Measurements from ENCODE around the gene TRPV4.
"Not testable (repeated sequence)": the region's sequence is repeated elsewhere in the genome, so short reads cannot be mapped to it uniquely, and the experiment has no call there.

Gene TRPV4

DNA sequence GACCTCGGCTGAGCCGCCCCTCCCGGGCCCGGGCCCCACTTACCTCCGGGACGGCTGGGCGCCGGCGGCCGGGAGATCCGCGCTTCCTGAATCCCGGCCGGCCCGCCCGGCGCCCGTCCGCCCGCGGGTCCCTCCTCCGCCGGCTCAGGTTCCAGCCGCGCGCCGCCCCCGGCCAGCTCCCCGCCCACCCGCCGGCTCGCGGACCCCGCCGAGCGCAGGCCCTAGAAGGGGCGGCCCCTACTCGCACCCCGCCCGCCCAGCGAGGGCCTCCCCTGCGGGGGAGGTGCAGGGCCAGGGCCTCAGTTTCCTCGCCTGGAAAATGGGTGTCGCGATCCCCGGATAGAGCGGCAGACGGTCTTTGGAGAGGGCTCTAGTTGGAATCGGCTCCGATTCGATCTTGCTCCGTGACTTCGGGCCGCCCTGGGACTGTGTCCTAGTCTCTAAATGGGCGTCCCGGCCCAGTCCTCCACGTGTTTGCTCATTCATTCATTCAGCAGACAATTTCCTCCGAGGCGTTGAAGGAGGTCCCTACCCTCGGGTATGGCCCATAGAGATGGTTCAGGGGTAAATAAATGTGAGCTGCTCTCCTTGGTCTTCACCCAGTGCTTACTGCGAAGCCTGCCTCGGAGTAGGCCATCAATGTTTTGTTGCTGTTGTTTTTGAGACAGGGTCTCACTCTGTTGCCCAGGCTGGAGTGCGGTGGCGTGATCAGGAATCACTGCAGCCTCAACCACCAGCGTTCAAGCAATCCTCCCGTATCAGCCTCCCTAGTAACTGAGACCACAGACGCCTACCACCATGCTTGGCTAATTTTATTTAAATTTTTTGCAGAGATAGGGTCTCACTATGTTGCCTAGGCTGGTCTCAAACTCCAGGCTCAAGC, at the start of gene TRPV4:
Gene TRPV4, minus strand, starts transcription at position 92 of the 883 bp plus-strand sequence. CDS start 18,602 bp downstream, outside the sequence.
- no peak for DNase-seq

DNA sequence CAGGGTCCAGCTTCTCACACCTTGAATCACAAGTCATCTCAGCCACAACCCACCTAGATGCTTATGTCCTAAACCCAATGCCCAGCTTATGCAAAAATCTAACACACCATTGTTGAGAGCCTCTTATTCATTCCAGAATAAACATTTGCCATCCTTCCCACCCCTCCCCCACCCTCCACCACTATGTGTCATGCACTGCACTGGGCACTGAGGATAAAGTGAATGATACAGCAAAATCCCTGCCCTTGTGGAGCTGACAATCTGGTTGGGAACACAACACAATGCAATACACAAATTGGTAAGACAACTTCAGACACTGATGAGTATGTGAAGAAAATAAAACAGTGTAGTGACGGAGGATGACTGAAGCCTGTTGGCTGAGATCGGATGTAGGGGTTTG, 48.6 kb upstream of the TRPV4 start:
- no peak for DNase-seq

DNA sequence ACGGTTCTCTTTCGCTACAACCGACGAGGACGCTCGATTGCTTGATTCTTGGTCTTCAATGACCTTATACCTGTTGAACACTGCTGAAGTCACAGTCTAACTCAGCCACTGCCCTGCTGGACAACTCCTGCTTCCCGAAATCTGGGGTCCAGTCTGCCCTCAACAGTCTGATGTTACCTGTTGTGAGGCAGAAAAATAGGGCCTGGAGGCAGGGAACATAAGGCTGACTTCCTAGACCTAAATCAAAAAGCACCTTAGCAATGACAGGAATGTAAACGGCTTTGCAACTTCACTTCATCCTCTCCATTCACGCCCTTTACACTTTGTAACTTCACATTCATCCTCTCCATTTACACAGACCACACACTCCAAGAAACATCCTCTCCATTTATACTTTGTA, 47.7 kb upstream of the TRPV4 start:
- DNase-seq = no peak

DNA sequence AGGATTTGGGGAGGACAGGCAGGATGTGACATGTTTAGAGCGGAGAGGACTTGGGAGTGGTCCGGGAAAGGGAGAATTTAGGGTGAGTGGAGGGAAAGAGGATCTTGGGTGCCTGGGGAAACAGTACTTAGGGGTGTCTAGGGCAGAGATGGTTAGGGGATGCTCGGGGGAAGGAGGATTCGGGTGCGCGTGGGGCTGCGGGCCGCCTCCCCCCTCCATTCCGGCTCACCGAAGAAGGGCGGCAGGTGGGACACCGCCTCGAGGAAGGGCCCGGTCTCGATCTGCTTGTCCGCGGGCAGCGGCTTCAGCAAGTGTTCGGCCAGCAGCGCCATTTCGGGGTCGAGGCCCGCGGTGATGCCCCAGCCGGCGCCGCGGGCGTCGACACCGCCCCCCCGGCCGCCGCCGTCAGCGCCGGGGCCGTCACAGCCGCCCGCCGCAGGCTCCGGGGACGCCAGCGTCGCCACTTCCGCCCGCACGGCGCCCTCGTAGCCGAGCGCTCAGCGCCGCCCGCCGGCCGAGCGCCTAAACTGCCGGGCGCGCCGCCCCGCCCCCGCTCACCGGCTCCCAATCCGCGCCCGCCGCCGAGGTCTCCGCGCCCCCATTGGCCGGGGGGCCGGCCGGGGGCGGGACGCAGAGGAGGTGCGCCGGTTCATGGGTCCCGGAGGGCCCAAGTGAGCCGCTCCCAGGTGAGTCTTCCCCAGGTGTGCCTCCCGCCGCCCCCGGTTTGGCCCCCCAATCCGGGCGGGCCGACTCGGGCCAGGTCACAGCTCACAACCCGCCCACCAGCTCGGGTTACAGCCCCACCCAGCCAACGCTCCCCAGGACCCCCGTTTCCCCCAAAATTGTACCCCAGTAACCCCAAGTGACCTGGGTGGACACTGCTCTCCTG, 47.1 kb upstream of the TRPV4 start, which contains the start of gene GLTP:
Gene GLTP, minus strand, starts transcription at position 499 of the 889 bp plus-strand sequence. Its CDS starts 167 bp downstream, at position 332.
- peak; percentile 84 for DNase-seq

DNA sequence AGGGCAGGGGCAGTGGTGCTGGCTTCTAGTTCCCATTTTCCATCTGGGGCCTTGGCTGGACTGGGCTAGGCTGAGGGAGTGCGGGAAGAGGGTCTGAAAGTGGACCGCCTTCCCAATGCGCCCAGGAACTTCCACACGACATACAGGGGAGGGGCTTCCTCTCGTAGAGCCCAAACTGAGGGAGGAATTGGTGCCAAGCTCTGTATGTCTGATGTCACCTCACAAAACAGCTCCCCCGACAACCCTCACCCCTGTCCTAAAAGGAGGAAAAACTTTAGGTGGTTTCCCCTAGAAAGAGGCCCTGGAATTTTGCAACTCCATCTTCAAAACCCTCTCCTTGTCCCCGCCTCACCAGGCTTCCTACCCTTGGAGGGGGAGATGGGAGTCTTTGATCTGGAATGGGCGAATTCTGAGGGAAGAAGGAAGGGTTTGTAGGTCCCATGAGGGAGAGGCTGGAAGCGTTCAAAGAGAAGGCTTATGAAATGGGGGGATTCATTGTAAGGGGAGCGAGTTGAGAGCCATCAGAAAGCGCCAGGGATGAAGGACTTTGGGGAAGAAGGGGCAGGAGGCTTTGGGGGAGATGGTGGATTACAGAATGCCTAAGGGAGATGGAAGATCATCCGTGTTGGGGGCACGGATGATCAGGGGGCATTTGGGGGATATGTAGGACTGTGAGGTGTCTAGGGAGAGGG, 46.3 kb upstream of the TRPV4 start:
- DNase-seq = no peak

DNA sequence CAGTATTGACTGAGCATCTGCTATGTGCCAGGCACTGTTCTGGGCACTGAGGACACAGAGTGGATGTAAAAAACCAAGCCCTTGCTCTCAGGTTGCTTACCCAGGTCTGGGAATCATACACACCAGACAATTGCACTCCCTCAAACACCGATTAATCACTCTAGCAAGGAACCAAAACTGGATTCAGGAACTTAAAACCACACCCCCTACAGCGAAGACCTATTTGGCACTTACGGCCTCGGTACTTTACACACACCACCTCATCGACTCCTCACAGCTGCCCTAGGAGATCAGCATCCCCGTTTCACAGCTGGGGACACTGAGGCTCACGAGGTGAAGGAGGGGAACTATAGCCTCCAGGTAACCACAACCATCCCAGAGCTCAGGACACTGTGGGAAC, 45.6 kb upstream of the TRPV4 start:
- DNase-seq = no peak

DNA sequence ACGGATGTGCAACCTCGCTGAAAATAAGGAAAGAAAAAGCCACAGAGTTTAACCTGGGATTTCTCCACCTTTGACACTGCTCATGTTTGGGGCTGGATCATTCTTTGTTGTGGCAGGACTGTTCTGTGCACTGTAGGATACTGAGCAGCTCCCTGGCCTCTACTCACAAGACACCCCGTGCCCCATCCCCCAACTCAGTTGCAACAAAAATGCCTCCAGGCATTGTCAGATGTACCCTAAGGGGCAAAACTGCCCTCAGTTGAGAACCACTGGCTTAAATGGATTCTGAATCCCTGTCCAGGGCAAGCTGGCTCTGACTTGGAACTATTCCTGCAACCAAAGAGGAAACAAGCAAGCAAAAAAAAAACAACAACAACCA, 45.0 kb upstream of the TRPV4 start:
- DNase-seq = no peak

DNA sequence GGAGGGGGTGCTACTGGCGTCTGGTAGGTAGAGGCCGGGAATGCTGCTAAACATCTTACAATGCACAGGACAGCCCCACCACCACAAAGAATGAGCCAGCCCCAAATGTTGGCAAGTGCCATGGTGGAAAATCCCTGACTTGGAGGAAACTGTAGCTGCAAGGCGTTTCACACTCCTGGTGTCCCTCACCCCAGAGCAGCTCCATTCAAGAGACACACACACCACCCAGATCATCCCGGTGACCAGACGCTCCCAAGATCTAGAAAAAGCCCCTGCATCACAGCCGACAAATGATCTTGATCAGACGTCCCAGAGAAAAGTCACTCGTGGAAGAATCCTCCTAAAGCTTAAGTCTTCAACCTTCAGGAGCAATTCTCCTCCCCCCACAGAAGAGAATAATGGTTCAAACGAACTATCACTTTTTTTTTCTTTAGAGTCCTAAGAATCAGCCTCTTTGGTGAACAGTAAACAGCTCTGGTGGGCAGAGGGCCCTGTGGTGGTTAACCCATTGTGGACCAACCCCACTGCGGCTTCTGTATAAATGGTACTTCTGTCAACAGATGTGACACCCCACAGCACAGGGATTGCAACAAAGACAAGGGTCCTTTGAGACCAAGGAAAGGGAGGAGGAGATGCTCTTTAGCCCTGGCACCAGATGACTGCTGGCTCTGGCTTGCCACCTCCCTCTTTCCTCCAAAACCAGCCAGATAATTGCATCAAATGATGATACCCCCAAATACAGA, 44.5 kb upstream of the TRPV4 start:
- DNase-seq = no peak

DNA sequence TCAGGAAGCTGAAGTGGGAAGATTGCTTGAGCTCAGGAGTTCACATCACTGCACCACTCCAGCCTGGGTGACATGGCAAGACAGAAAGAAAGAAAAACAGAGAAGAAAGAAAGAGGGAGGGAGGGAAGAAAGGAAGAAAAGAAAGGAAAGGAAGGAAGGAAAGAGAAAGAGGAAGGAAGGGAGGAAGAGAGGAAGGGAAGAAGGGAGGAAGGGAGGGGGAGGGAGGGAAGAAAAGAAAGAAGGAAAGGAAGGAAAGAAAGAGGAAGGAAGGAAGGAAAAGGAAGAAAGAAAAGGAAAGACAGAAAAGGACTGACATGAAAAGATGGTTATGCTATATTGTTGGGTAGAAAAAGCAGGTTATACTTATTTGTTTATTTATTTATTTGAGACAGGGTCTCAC, 43.2 kb upstream of the TRPV4 start:
- DNase-seq = no peak

DNA sequence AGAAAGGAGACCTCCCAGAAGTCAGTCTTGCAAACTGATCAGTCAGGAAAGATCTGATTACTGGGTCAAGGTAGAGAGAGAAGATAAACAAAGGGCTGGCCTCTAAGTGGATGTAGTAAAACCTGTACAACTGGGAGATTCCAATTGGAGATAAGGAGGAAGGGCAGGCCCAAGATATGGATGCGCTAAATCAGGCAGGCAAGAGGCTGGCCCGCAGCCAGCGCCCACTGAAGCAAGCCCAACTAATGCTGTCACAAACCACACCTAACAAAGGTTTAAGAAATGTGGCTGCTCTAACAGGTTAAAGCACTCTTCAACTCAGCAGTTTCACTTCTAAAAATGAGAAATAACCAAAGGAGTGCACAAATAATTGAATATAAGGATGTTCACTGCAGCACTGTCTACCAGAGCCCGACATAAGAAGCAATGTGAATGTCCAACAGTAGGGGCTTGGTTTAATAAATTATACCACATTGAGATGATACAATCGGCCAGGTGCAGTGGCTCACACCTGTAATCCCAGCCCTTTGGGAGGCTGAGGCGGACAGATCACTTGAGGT, 42.5 kb upstream of the TRPV4 start:
- no peak for DNase-seq

DNA sequence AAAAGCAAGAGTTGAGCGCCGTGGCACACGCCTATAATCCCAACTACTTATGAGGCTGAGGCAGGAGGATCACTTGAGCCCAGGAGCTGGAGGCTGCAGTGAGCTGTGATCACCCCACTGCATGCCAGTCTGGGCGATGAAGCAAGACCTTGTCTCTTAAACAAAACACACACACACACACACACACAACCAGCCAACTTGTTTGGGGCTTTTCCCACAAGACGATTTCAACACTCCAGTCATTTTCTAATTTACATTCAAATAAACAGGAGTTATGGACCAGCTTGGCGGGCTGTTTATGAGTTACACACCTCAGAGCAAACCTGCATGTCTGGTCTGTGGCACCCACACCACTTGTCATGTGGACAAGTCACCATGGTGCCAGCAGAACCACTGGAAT, 40.5 kb upstream of the TRPV4 start:
- no peak for DNase-seq

DNA sequence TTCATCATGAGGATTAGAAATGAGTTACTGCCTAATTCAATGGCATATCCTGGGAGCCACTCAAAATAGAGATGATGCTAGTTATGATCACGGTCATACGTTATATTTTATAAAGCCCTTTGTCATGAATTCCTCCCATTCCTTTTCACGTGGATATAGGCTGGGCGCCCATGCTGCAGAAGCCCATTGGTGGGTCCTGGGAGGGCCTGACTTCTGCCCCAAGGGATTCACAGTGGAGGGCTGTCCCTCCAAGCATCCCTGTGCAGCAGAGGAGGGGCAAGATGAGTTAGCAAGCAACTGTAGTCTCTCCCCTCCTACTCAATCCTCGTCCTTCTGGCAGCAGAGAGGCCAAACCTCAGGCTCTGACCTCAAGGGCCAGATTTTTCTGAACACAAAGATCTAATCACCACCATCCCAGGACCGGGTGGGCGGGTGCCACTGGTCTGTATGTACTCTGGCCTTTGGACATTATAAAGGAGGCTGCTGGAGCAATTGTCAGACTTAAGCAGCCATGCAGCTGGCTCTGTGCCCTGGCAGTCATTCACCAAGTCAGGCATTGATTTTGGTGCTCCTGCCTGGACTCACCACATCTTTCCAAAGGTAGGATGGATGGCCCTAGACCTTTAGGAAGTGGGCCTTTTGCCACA, 38.6 kb upstream of the TRPV4 start:
- no peak for DNase-seq

DNA sequence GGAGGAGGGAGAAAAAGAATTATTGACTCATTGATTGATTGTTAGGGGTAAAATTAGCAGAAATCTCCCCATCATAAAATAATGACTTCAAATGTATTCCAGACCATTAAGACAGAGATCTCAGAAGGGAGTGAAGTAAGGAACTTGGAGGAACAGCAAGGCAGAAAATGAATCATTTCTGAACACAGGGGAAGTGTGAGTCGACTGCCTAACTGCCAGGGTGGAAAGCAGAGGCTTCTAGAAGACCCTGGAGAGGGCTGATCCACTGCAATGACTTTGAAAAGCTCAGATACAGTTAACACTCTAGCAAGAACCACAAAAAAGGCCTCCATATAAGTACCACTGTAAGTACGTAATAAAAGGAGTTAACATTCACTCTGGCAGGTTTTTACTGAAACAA, 37.5 kb upstream of the TRPV4 start:
- DNase-seq = no peak

DNA sequence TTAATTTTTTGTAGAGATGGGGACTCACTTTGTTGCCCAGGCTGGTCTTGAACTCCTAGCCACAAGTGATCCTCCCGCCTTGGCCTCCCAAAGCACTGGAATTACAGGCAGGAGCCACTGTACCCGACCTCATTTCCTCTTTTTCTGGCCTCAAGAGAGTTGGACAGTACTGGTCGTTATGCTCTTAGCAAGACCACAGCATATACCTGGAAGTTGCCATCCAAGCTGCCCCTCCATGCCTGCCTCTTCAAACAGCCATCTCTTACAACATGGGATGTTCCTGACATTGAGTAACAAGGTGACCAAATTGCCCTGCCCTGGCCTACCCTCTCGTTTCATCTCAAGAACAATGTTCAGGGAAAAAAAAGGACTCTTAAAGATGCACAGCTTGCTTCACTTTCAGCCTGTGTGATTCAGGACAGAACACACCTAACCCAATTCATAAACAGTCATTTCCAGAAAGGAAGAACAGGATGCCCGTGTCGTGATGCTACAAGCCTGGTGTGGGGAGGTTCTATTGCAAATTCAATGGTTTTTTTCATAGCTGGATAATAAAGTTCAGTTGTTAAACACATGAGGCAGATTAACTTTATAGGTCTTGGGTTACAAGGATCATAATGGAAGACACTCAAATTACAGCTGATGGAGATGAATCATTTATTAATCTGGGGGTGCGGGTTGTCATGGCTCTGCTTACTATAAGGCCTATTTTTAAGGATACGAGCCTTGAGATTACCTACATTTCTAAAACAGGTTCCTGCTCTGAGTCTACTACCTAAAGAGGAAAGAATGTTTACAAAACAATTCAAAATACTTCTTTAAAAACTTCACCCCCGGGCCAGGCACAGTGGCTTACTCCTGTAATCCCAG, 35.2 kb upstream of the TRPV4 start:
- DNase-seq = no peak

DNA sequence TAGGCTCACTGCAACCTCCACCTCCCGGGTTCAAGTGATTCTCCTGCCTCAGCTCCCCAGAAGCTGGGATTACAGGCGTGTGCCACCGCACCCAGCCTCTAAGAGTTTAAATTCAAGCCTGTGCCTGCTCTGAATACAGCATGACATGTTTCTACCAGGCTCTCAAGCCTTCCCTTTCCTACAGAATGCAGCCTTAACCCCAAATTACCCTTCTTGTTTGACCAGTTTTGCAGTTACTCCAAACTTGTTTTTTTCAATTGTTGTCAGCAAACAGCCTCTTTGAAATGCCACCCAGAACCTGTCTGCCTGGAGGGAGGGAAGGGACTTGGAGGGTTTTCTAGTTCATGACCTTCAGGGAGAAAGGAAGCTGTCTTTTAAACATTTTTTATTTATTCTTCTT, 31.7 kb upstream of the TRPV4 start:
- no peak for DNase-seq

DNA sequence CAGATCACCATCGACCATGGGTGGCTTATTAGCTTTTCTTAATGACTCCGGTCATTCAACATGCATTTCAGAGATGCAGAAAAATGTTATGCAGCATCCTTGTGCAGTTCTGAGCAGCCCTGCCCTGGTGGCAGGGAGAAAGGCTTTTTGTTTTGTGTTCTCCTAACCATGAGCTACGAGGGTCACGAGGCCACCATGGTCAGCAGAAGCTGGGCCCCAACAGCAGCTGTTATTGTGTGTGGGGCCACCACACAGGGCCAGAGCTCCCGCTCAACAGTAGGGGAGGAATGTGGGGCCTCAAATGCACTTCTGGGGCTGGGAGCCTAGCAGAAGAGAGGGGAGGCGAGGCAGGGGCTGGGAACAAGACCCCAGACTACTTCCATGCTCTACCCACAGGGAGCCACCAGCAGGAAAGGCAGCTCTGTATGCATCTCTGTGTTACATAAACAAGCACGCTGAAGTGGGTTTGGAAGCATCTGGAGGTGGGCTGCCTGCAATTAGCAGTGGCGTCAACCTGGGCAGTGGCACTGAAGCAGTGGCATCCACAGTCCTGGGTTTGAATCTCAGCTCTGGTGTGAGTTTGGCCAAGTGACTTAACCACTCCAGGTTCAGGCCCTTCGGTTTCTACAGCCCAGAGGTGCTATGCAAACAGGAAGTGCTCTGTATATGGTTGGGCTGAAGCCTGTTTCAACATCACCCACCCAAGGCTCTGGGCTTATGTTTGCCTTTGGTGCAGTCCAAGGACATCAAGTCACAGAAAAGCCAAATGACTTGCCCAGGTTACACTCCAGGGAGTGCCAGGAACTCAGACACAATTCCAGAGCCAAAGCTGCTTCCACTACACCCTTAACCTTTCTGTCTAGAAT, 30.9 kb upstream of the TRPV4 start:
- no peak for DNase-seq

DNA sequence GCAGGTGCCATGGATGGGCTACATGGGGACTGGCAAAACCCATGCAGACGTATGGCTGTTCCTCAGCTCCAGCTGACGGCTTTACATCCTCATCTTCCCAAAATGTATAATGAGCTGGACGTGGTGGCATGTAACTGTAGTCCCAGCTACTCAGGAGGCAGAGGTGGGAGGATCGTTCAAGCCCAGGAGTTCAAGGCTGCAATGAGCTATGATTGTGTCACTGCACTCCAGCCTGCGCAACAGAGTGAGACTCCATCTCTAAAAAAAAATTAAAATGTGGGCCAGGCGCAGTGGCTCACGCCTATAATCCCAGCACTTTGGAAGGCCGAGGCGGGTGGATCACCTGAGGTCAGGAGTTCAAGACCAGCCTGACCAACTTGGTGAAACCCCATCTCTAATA, 29.3 kb upstream of the TRPV4 start:
- not testable (repeated sequence) for DNase-seq

DNA sequence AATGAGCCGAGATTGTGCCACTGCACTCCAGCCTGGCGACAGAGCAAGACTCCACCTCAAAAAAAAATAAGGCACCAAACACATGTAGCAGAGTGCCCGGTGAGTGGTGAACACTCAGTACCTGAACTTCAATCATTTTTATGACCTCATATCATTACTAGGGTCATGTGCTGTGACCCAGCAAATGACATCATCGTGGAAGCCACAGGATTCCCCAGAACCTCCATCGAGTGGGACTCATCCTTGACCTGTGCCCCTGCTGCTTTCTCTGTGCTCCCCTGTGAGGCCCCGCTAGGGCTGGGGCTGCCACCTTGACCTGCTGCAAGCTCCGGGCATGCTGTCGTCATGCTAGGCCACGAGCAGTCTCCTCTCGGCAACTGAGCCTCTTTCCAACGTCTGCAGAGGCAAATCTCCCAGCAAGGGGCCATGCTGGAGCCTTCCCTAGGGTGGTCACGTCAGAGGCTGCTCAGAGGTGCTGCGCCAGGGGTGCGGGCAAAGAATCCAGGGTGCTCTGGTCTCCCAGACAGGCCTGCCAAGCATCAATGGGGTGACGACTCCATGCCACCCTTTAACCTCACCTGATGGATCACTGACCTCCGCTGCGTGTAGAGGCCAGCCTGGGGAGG, 28.6 kb upstream of the TRPV4 start:
- DNase-seq = no peak

DNA sequence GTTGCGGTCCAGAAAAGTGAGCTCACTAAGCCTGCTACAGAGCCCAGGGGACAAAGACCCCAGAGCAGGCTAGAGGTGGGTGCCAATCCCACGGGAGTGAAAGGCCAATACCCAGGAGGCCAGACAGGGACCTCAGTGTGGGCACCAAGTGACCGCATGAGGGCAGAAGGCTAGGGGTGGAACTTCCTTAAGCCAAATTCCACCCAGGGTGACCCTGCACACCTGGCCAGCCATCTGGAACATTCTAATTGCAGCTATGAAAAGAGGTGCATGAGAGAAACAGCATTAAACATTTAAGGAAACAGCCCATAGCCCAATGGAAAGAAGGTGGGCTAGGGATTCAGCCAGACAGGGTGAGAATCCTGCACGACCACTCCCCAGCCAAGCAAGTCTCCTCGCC, 27.8 kb upstream of the TRPV4 start:
- no peak for DNase-seq
